SK-N-SH (cell line): ENCODE data around the gene GNA14. TPM values are rescaled to one million over a fixed set of nuclear protein-coding genes. Genes with fewer than 3 reads are reported as not detected.

Experiments used
- CTCF ChIA-PET: fragments of 300-600, 350-600 bp; formaldehyde crosslinking; extraction: SDS; loops from one replicate; lab custom pipeline; 2021; lab: Yijun Ruan, JAX
- POLR2A ChIA-PET: fragments of 350-600 bp; sonication (Branson Sonifier 250); formaldehyde crosslinking; extraction: SDS; loops from one replicate; lab custom pipeline; 2020; ENCODE audit warnings: antibody characterized with exemption, inconsistent platforms; lab: Yijun Ruan, JAX
- DNase-seq: peaks from one replicate; pipeline ENCODE4 v3.0.0; 2012
- H2AFZ ChIP-seq: fragments of 200-600 bp; sonication (generic); 2 replicates; pipeline ENCODE4 v1.8.1; 2016; ENCODE audit warnings: antibody characterized with exemption, mild to moderate bottlenecking, low read depth
- H3F3A ChIP-seq: fragments of 200-600 bp; sonication (generic); replicated peaks from 2 replicates; pipeline ENCODE3; 2016; ENCODE audit warnings: antibody characterized with exemption, mild to moderate bottlenecking; ENCODE audit not compliant: insufficient read depth
- H3K27ac ChIP-seq, 2 experiments: fragments of 200-500 bp in 1 of 2; fragments of 200-600 bp in 1 of 2; sonication (Bioruptor generic) in 1 of 2; sonication (generic), shearing (Covaris generic) in 1 of 2; 2 replicates each; pipeline versions ENCODE4 v1.5.1 to v1.6.1; 2014 to 2016; ENCODE audit warnings: low read depth in 2 of 2, inconsistent platforms in 1 of 2, low read length in 1 of 2, mild to moderate bottlenecking in 1 of 2, mixed read lengths in 1 of 2
- H3K27me3 ChIP-seq: fragments of 200-600 bp; sonication (generic), shearing (Covaris generic); 2 replicates; pipeline ENCODE4 v1.6.1; 2016; ENCODE audit warnings: mixed run types; ENCODE audit not compliant: insufficient read depth
- H3K36me3 ChIP-seq, 2 experiments: fragments of 200-500 bp in 1 of 2; fragments of 200-600 bp in 1 of 2; sonication (Bioruptor generic) in 1 of 2; sonication (generic) in 1 of 2; replicated peaks in 1 of 2; 2 replicates each; pipeline versions ENCODE3 to v1.5.1; 2014 to 2016; ENCODE audit warnings: low read length in 1 of 2, mild to moderate bottlenecking in 1 of 2; ENCODE audit not compliant: insufficient read depth in 2 of 2, control insufficient read depth in 1 of 2
- H3K4me1 ChIP-seq, 2 experiments: fragments of 200-500 bp in 1 of 2; fragments of 200-600 bp in 1 of 2; sonication (Bioruptor generic) in 1 of 2; sonication (generic), shearing (Covaris generic) in 1 of 2; 2 replicates each; pipeline versions ENCODE4 v1.5.1 to v1.6.1; 2014 to 2016; ENCODE audit warnings: low read depth in 1 of 2, low read length in 1 of 2, mixed run types in 1 of 2; ENCODE audit not compliant: insufficient read depth in 2 of 2, control insufficient read depth in 1 of 2
- H3K4me2 ChIP-seq: fragments of 200-600 bp; sonication (generic), shearing (Covaris generic); 2 replicates; pipeline ENCODE4 v1.6.1; 2017; ENCODE audit warnings: mixed run types
- H3K4me3 ChIP-seq, 2 experiments: fragments of 200-500 bp in 1 of 2; fragments of 200-600 bp in 1 of 2; sonication (Bioruptor generic) in 1 of 2; sonication (generic), shearing (Covaris generic) in 1 of 2; 2 replicates each; pipeline versions ENCODE4 v1.5.1 to v1.8.1; 2014 to 2016; ENCODE audit warnings: low read depth in 2 of 2, inconsistent platforms in 1 of 2, low read length in 1 of 2, mild to moderate bottlenecking in 1 of 2, mixed read lengths in 1 of 2, moderate library complexity in 1 of 2
- H3K79me2 ChIP-seq: fragments of 200-600 bp; sonication (generic); 2 replicates; pipeline ENCODE4 v1.8.1; 2017; ENCODE audit warnings: mild to moderate bottlenecking; ENCODE audit not compliant: insufficient read depth
- H3K9ac ChIP-seq: fragments of 200-600 bp; sonication (generic); 2 replicates; pipeline ENCODE4 v1.6.1; 2017; ENCODE audit warnings: mixed run types
- H3K9me2 ChIP-seq: fragments of 200-600 bp; sonication (generic); 2 replicates; pipeline ENCODE4 v1.6.1; 2017; ENCODE audit warnings: mixed run types
- H3K9me3 ChIP-seq: fragments of 200-600 bp; sonication (generic); 2 replicates; pipeline ENCODE4 v1.6.1; 2017; ENCODE audit warnings: mixed run types, mild to moderate bottlenecking, moderate library complexity
- H4K20me1 ChIP-seq: fragments of 200-600 bp; sonication (generic); 2 replicates; pipeline ENCODE4 v1.6.1; 2017; ENCODE audit warnings: mild to moderate bottlenecking, mixed run types; ENCODE audit not compliant: insufficient read depth
- CHD2 ChIP-seq: fragments of 150-350 bp; IDR thresholded peaks from 2 replicates; pipeline ENCODE4 v1.6.1; 2018; ENCODE audit warnings: low read length; ENCODE audit not compliant: partially characterized antibody
- FOXJ3 ChIP-seq: sonication (generic); formaldehyde crosslinking; IDR thresholded peaks from 2 replicates; pipeline ENCODE4 v1.5.1; 2020; ENCODE audit warnings: mild to moderate bottlenecking, missing genetic modification reagents
- GATA2 ChIP-seq: sonication (generic); formaldehyde crosslinking; IDR thresholded peaks from 2 replicates; pipeline ENCODE4 v1.5.0; 2020; ENCODE audit warnings: mild to moderate bottlenecking, missing genetic modification reagents
- JUND ChIP-seq: IDR thresholded peaks from 2 replicates; pipeline ENCODE4 v1.4.0; 2012
- MEF2A ChIP-seq: IDR thresholded peaks from 2 replicates; pipeline ENCODE4 v1.4.0; 2012; ENCODE audit warnings: low read depth, borderline replicate concordance
- NFIC ChIP-seq: IDR thresholded peaks from 2 replicates; pipeline ENCODE4 v1.4.0; 2012; ENCODE audit warnings: borderline replicate concordance
- RAD21 ChIP-seq: IDR thresholded peaks from 2 replicates; pipeline ENCODE4 v1.6.1; 2012; ENCODE audit warnings: mild to moderate bottlenecking, low read length
- RCOR1 ChIP-seq: fragments of 150-350 bp; IDR thresholded peaks from 2 replicates; pipeline ENCODE4 v1.6.1; 2017; ENCODE audit warnings: antibody characterized with exemption, low read length
- RXRA ChIP-seq: IDR thresholded peaks from 2 replicates; pipeline ENCODE4 v1.4.0; 2012; ENCODE audit warnings: low read depth, mild to moderate bottlenecking, borderline replicate concordance
- SIN3A ChIP-seq: IDR thresholded peaks from 2 replicates; pipeline ENCODE4 v1.6.1; 2012; ENCODE audit warnings: low read depth, mild to moderate bottlenecking, low read length, moderate library complexity, borderline replicate concordance
- TCF12 ChIP-seq: IDR thresholded peaks from 2 replicates; pipeline ENCODE4 v1.4.0; 2012
- TEAD4 ChIP-seq: IDR thresholded peaks from 2 replicates; pipeline ENCODE4 v1.4.0; 2012; ENCODE audit warnings: mild to moderate bottlenecking, borderline replicate concordance; ENCODE audit not compliant: insufficient read depth
- WGBS: methylation state at CpG from one replicate; pipeline ENCODE4 v1.1.6; 2017; ENCODE audit warnings: low lambda C conversion rate; 5-methylcytosine and 5-hydroxymethylcytosine counted together
- polyA plus RNA-seq, 3 experiments: library from polyadenylated mRNA; depleted of rRNA; stranded (reverse); fragments of >200 nt; gene quantifications; 2 replicates each; pipeline ENCODE4 v1.2.3, GENCODE V29; 2012
- TF ChIP-seq, protein P1 (sequence below): fragments of 200-600 bp; sonication (generic); IDR thresholded peaks from 2 replicates; pipeline ENCODE4 v1.6.1; 2017; ENCODE audit warnings: antibody characterized with exemption, mild to moderate bottlenecking, moderate library complexity
- TF ChIP-seq, protein P2 (sequence below): fragments of 150-350 bp; IDR thresholded peaks from 2 replicates; pipeline ENCODE4 v1.6.1; 2017; ENCODE audit warnings: antibody characterized with exemption, low read length, low read depth, borderline replicate concordance
- TF ChIP-seq, protein P3 (sequence below): fragments of 150-350 bp; IDR thresholded peaks from 2 replicates; pipeline ENCODE4 v1.6.1; 2016; ENCODE audit warnings: mild to moderate bottlenecking, low read depth, low read length
- TF ChIP-seq, protein P4 (sequence below): IDR thresholded peaks from 2 replicates; pipeline ENCODE4 v1.6.1; 2012; ENCODE audit warnings: mild to moderate bottlenecking, low read depth, low read length, moderate library complexity
- TF ChIP-seq, protein P5 (sequence below): IDR thresholded peaks from 2 replicates; pipeline ENCODE4 v1.4.0; 2012; ENCODE audit warnings: low read depth, borderline replicate concordance
- TF ChIP-seq, protein P6 (sequence below): IDR thresholded peaks from 2 replicates; pipeline ENCODE4; 2012

The GNA14 gene
- polyA plus RNA-seq, 1 of the 3 experiments (the other 2 are of a cell fraction), result 0.15 TPM

DNA sequence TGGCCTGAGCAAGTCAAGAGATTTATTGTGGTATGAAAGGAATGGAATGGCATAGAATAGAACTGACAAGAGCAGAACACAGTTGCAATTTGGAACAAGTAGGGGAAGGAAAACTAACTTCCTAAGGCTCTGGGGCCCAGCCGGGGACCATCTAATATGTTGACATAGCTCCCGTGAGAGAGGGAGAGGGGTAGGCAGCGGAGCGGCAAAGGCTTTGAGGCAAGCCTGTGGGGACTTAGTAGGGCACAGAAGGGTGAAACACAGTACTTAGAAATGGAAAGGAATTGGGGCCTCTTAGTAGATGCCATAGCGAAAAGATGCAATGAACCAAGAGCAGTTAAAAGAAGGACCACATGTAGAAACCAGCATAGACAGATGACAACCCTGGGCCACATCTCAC, 11.8 kb upstream of the GNA14 start:
- POLR2A ChIA-PET, result no interaction called here
- CTCF ChIA-PET, result interaction anchor here (1.3 to 1.4 kb wide), 2 partner anchors 21 to 376 kb away, joined by 3 read pairs; no protein-coding TSS in a partner anchor
- H3K4me2 ChIP-seq, result no peak overlapping the region

More for the DNA sequence above, 11.8 kb upstream of the GNA14 start:
- no peak overlapping the region for H3K27ac ChIP-seq
- H3K36me3 ChIP-seq, result no peaks in the 10 kb centered on the region
- WGBS, result 98% methylated on average over 5 of the region's 5 CpGs
- H3K27me3 ChIP-seq, result no peaks in the 10 kb centered on the region
- H3K9me3 ChIP-seq, result no peaks in the 10 kb centered on the region
- peaks cover 0 to 7% of the 10 kb centered on the region in 2 experiments; a peak in 2 of 4 replicates for H3K4me1 ChIP-seq
- no peaks in the 10 kb centered on the region for H3K79me2 ChIP-seq
- H3F3A ChIP-seq, result peaks cover 7% of the 10 kb centered on the region
- no peak for DNase-seq
- H3K9ac ChIP-seq, result no peak overlapping the region
- H4K20me1 ChIP-seq, result no peaks in the 10 kb centered on the region
- H2AFZ ChIP-seq, result no peak overlapping the region
- no peak overlapping the region for H3K4me3 ChIP-seq
- TF ChIP-seq, protein P1, sequence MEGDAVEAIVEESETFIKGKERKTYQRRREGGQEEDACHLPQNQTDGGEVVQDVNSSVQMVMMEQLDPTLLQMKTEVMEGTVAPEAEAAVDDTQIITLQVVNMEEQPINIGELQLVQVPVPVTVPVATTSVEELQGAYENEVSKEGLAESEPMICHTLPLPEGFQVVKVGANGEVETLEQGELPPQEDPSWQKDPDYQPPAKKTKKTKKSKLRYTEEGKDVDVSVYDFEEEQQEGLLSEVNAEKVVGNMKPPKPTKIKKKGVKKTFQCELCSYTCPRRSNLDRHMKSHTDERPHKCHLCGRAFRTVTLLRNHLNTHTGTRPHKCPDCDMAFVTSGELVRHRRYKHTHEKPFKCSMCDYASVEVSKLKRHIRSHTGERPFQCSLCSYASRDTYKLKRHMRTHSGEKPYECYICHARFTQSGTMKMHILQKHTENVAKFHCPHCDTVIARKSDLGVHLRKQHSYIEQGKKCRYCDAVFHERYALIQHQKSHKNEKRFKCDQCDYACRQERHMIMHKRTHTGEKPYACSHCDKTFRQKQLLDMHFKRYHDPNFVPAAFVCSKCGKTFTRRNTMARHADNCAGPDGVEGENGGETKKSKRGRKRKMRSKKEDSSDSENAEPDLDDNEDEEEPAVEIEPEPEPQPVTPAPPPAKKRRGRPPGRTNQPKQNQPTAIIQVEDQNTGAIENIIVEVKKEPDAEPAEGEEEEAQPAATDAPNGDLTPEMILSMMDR, result no peak
- TF ChIP-seq, protein P2, sequence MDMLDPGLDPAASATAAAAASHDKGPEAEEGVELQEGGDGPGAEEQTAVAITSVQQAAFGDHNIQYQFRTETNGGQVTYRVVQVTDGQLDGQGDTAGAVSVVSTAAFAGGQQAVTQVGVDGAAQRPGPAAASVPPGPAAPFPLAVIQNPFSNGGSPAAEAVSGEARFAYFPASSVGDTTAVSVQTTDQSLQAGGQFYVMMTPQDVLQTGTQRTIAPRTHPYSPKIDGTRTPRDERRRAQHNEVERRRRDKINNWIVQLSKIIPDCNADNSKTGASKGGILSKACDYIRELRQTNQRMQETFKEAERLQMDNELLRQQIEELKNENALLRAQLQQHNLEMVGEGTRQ, result no peak
- TF ChIP-seq, protein P3, sequence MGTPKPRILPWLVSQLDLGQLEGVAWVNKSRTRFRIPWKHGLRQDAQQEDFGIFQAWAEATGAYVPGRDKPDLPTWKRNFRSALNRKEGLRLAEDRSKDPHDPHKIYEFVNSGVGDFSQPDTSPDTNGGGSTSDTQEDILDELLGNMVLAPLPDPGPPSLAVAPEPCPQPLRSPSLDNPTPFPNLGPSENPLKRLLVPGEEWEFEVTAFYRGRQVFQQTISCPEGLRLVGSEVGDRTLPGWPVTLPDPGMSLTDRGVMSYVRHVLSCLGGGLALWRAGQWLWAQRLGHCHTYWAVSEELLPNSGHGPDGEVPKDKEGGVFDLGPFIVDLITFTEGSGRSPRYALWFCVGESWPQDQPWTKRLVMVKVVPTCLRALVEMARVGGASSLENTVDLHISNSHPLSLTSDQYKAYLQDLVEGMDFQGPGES, result no peak
- no peak for TF ChIP-seq RCOR1
- TF ChIP-seq RAD21, result no peak
- TF ChIP-seq FOXJ3, result no peak
- no peak for TF ChIP-seq RXRA
- no peak for TF ChIP-seq JUND
- TF ChIP-seq, protein P4, sequence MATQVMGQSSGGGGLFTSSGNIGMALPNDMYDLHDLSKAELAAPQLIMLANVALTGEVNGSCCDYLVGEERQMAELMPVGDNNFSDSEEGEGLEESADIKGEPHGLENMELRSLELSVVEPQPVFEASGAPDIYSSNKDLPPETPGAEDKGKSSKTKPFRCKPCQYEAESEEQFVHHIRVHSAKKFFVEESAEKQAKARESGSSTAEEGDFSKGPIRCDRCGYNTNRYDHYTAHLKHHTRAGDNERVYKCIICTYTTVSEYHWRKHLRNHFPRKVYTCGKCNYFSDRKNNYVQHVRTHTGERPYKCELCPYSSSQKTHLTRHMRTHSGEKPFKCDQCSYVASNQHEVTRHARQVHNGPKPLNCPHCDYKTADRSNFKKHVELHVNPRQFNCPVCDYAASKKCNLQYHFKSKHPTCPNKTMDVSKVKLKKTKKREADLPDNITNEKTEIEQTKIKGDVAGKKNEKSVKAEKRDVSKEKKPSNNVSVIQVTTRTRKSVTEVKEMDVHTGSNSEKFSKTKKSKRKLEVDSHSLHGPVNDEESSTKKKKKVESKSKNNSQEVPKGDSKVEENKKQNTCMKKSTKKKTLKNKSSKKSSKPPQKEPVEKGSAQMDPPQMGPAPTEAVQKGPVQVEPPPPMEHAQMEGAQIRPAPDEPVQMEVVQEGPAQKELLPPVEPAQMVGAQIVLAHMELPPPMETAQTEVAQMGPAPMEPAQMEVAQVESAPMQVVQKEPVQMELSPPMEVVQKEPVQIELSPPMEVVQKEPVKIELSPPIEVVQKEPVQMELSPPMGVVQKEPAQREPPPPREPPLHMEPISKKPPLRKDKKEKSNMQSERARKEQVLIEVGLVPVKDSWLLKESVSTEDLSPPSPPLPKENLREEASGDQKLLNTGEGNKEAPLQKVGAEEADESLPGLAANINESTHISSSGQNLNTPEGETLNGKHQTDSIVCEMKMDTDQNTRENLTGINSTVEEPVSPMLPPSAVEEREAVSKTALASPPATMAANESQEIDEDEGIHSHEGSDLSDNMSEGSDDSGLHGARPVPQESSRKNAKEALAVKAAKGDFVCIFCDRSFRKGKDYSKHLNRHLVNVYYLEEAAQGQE, result no peak
- no peak for TF ChIP-seq GATA2 (CRISPR knock-in tag)
- no peak for TF ChIP-seq TCF12
- TF ChIP-seq, protein P5, sequence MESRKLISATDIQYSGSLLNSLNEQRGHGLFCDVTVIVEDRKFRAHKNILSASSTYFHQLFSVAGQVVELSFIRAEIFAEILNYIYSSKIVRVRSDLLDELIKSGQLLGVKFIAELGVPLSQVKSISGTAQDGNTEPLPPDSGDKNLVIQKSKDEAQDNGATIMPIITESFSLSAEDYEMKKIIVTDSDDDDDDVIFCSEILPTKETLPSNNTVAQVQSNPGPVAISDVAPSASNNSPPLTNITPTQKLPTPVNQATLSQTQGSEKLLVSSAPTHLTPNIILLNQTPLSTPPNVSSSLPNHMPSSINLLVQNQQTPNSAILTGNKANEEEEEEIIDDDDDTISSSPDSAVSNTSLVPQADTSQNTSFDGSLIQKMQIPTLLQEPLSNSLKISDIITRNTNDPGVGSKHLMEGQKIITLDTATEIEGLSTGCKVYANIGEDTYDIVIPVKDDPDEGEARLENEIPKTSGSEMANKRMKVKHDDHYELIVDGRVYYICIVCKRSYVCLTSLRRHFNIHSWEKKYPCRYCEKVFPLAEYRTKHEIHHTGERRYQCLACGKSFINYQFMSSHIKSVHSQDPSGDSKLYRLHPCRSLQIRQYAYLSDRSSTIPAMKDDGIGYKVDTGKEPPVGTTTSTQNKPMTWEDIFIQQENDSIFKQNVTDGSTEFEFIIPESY, result no peak
- no peak for TF ChIP-seq NFIC
- no peak for TF ChIP-seq MEF2A
- TF ChIP-seq, protein P6, sequence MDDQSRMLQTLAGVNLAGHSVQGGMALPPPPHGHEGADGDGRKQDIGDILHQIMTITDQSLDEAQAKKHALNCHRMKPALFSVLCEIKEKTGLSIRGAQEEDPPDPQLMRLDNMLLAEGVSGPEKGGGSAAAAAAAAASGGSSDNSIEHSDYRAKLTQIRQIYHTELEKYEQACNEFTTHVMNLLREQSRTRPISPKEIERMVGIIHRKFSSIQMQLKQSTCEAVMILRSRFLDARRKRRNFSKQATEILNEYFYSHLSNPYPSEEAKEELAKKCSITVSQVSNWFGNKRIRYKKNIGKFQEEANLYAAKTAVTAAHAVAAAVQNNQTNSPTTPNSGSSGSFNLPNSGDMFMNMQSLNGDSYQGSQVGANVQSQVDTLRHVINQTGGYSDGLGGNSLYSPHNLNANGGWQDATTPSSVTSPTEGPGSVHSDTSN, result no peak
- no peak for TF ChIP-seq CHD2
- no peak for TF ChIP-seq TEAD4
- TF ChIP-seq SIN3A, result no peak
- H3K9me2 ChIP-seq, result no peaks in the 10 kb centered on the region
